Measurements from ENCODE around the gene CCDC102A.

CCDC102A gene

GRCh38 chr16:57468346-57468745 lies 68.0 kb downstream of the CCDC102A start:
- H3K4me3 ChIP-seq (ENCODE audit: low read depth in 1 of 5, low read length in 5 of 5), result no peak overlapping the region
- no peaks in the 10 kb centered on the region for H3K27me3 ChIP-seq (ENCODE audit: control insufficient read depth in 5 of 5, insufficient read depth in 4 of 5, low read length in 5 of 5)
- no peak overlapping the region for H3K27ac ChIP-seq (ENCODE audit: low read depth, low read length)
- no peaks in the 10 kb centered on the region for H3K9me3 ChIP-seq (ENCODE audit: control insufficient read depth in 5 of 5, low read length in 5 of 5)
- peaks cover 23 to 92% (median 84%) of the 10 kb centered on the region in 5 donors for H3K36me3 ChIP-seq (ENCODE audit: control insufficient read depth in 5 of 5, insufficient read depth in 5 of 5, low read length in 5 of 5)
- peaks cover 4 to 45% (median 34%) of the 10 kb centered on the region in 5 donors for H3K4me1 ChIP-seq (ENCODE audit: control insufficient read depth in 5 of 5, insufficient read depth in 5 of 5, low read length in 5 of 5)
- no peak overlapping the region for H3K9ac ChIP-seq (ENCODE audit: low read length in 5 of 5)

GRCh38 chr16:57464523-57464922 lies 71.8 kb downstream of the CCDC102A start:
- Histone ChIP-seq H3K36me3 (ENCODE audit: control insufficient read depth in 5 of 5, insufficient read depth in 5 of 5, low read length in 5 of 5) (peaks cover 23 to 74% (median 66%) of the 10 kb centered on the region in 5 donors), H3K4me1 (ENCODE audit: control insufficient read depth in 5 of 5, insufficient read depth in 5 of 5, low read length in 5 of 5) (peaks cover 8 to 26% (median 19%) of the 10 kb centered on the region in 5 donors), H3K27ac (ENCODE audit: low read depth, low read length) (no peak overlapping the region), H3K27me3 (ENCODE audit: control insufficient read depth in 5 of 5, insufficient read depth in 4 of 5, low read length in 5 of 5) (no peaks in the 10 kb centered on the region), H3K9ac (ENCODE audit: low read length in 5 of 5) (peak overlapping the region in 1 of 5 donors; percentile 44), H3K4me3 (ENCODE audit: low read depth in 1 of 5, low read length in 5 of 5) (no peak overlapping the region), H3K9me3 (ENCODE audit: control insufficient read depth in 5 of 5, low read length in 5 of 5) (no peaks in the 10 kb centered on the region)

GRCh38 chr16:57462978-57463362 lies 73.4 kb downstream of the CCDC102A start:
- Histone ChIP-seq H3K36me3 (ENCODE audit: control insufficient read depth in 5 of 5, insufficient read depth in 5 of 5, low read length in 5 of 5) (peaks cover 28 to 73% (median 66%) of the 10 kb centered on the region in 5 donors), H3K27me3 (ENCODE audit: control insufficient read depth in 5 of 5, insufficient read depth in 4 of 5, low read length in 5 of 5) (no peaks in the 10 kb centered on the region), H3K9ac (ENCODE audit: low read length in 5 of 5) (peak overlapping the region; percentile 83 to 97 (median 85)), H3K4me1 (ENCODE audit: control insufficient read depth in 5 of 5, insufficient read depth in 5 of 5, low read length in 5 of 5) (peaks cover 8 to 26% (median 19%) of the 10 kb centered on the region in 5 donors), H3K4me3 (ENCODE audit: low read depth in 1 of 5, low read length in 5 of 5) (peak overlapping the region; percentile 83 to 97 (median 92)), H3K9me3 (ENCODE audit: control insufficient read depth in 5 of 5, low read length in 5 of 5) (no peaks in the 10 kb centered on the region), H3K27ac (ENCODE audit: low read depth, low read length) (peak overlapping the region; percentile 65)

DNA sequence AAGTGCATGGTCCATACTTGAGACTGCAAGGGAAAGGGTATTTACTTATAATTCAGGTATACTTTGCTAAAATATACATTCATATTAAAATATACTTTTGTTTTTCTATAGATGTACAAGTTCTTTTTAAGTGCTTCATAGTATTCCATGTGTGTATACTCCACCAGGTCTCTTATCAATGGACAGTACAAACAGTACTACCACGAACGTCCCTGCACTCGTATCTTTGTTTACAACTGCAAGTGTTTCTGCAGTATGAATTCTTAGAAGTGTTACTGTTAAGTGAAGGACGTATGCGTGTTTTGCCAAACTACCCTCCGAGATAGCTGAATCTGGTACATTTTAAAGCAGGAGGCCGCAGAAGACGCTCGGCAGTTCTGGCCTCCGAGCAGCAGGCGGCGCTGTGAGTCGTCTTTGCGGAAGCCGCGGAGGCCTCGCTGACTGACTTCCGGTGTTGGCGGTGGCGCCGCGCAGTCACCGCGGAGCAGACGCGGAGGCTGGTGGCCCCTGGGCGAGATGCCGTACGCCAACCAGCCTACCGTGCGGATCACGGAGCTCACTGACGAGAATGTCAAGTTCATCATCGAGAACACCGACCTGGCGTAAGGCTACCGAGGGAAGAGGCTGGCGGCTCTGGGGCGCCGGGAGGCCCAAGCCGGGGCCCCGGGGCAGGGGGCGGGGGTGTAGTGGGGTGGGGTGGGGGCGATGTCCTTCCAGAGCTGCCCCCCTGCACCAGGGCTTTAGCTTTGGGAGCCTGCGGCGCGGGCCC lies 74.0 kb downstream of the CCDC102A start, which contains the start of gene POLR2C:
Gene POLR2C, plus strand, starts transcription at position 471 of the 769 bp plus-strand sequence. Its CDS starts 46 bp downstream, at position 517.
- Histone ChIP-seq H3K9me3 (ENCODE audit: control insufficient read depth in 5 of 5, low read length in 5 of 5) (no peaks in the 10 kb centered on the region), H3K36me3 (ENCODE audit: control insufficient read depth in 5 of 5, insufficient read depth in 5 of 5, low read length in 5 of 5) (peaks cover 29 to 73% (median 66%) of the 10 kb centered on the region in 5 donors), H3K4me1 (ENCODE audit: control insufficient read depth in 5 of 5, insufficient read depth in 5 of 5, low read length in 5 of 5) (peaks cover 8 to 26% (median 19%) of the 10 kb centered on the region in 5 donors), H3K4me3 (ENCODE audit: low read depth in 1 of 5, low read length in 5 of 5) (peak within 1 kb of the TSS; percentile 83 to 97 (median 92)), H3K9ac (ENCODE audit: low read length in 5 of 5) (peak within 1 kb of the TSS; percentile 83 to 97 (median 85)), H3K27me3 (ENCODE audit: control insufficient read depth in 5 of 5, insufficient read depth in 4 of 5, low read length in 5 of 5) (no peaks in the 10 kb centered on the region), H3K27ac (ENCODE audit: low read depth, low read length) (peak within 1 kb of the TSS; percentile 65)

All from subcutaneous abdominal adipose tissue (tissue), 5 donors.